ENCODE measurements around the gene BEAN1.

The BEAN1 gene

GRCh38 chr16:66409156-66409555, 17.9 kb upstream of the BEAN1 start:
- peak; percentile 80 for DNase-seq (ENCODE audit: low read depth, low spot score)
- no peak overlapping the region for H3K4me3 ChIP-seq (ENCODE audit: low read depth, low read length)
- in situ Hi-C loops (cut with HindIII; ENCODE audit: low sequenced_read_pairs): no loop called here
- TF ChIP-seq CTCF (IDR thresholded peaks at IDR 0.05; ENCODE audit: low read depth, low read length): no peak

GRCh38 chr16:66412182-66412581, 14.9 kb upstream of the BEAN1 start:
- in situ Hi-C loops (cut with HindIII; ENCODE audit: low sequenced_read_pairs): no loop called here
- no peak overlapping the region for H3K4me3 ChIP-seq (ENCODE audit: low read depth, low read length)
- DNase-seq (ENCODE audit: low read depth, low spot score): no peak

GRCh38 chr16:66414891-66415290, 12.2 kb upstream of the BEAN1 start:
- DNase-seq (ENCODE audit: low read depth, low spot score): peak; percentile 9
- no peak for TF ChIP-seq CTCF (IDR thresholded peaks at IDR 0.05; ENCODE audit: low read depth, low read length)
- in situ Hi-C loops (cut with HindIII; ENCODE audit: low sequenced_read_pairs): no loop called here
- no peak overlapping the region for H3K4me3 ChIP-seq (ENCODE audit: low read depth, low read length)

More at GRCh38 chr16:66412182-66412581, 14.9 kb upstream of the BEAN1 start:
- no peak for TF ChIP-seq CTCF (IDR thresholded peaks at IDR 0.05; ENCODE audit: low read depth, low read length)

- in situ Hi-C loops (cut with HindIII; ENCODE audit: low sequenced_read_pairs): no loop called here
- DNase-seq (ENCODE audit: low read depth, low spot score): no peak
- H3K4me3 ChIP-seq (ENCODE audit: low read depth, low read length): no peak overlapping the region
- no peak for TF ChIP-seq CTCF (IDR thresholded peaks at IDR 0.05; ENCODE audit: low read depth, low read length)
Observed at GRCh38 chr16:66416136-66416535, 11.0 kb upstream of the BEAN1 start.

GRCh38 chr16:66416939-66417700, 10.0 kb upstream of the BEAN1 start:
- no peak overlapping the region for H3K4me3 ChIP-seq (ENCODE audit: low read depth, low read length)
- peak; percentile 18 for DNase-seq (ENCODE audit: low read depth, low spot score)
- in situ Hi-C loops (cut with HindIII; ENCODE audit: low sequenced_read_pairs): no loop called here
- TF ChIP-seq CTCF (IDR thresholded peaks at IDR 0.05; ENCODE audit: low read depth, low read length): no peak

- TF ChIP-seq CTCF (IDR thresholded peaks at IDR 0.05; ENCODE audit: low read depth, low read length): no peak
- no peak overlapping the region for H3K4me3 ChIP-seq (ENCODE audit: low read depth, low read length)
- no peak for DNase-seq (ENCODE audit: low read depth, low spot score)
- in situ Hi-C loops (cut with HindIII; ENCODE audit: low sequenced_read_pairs): no loop called here
Observed at GRCh38 chr16:66418165-66418962, 8.7 kb upstream of the BEAN1 start.
